HG03442 (cell line): ENCODE measurements around the gene DIP2A.

Experiments
- ATAC-seq: cut with Tn5 transposase; IDR thresholded peaks from one replicate; pipeline ENCODE4 v1.9.1; 2021; ENCODE audit warnings: mild to moderate bottlenecking, moderate library complexity; ENCODE audit not compliant: unreplicated experiment

The DIP2A gene, protein sequence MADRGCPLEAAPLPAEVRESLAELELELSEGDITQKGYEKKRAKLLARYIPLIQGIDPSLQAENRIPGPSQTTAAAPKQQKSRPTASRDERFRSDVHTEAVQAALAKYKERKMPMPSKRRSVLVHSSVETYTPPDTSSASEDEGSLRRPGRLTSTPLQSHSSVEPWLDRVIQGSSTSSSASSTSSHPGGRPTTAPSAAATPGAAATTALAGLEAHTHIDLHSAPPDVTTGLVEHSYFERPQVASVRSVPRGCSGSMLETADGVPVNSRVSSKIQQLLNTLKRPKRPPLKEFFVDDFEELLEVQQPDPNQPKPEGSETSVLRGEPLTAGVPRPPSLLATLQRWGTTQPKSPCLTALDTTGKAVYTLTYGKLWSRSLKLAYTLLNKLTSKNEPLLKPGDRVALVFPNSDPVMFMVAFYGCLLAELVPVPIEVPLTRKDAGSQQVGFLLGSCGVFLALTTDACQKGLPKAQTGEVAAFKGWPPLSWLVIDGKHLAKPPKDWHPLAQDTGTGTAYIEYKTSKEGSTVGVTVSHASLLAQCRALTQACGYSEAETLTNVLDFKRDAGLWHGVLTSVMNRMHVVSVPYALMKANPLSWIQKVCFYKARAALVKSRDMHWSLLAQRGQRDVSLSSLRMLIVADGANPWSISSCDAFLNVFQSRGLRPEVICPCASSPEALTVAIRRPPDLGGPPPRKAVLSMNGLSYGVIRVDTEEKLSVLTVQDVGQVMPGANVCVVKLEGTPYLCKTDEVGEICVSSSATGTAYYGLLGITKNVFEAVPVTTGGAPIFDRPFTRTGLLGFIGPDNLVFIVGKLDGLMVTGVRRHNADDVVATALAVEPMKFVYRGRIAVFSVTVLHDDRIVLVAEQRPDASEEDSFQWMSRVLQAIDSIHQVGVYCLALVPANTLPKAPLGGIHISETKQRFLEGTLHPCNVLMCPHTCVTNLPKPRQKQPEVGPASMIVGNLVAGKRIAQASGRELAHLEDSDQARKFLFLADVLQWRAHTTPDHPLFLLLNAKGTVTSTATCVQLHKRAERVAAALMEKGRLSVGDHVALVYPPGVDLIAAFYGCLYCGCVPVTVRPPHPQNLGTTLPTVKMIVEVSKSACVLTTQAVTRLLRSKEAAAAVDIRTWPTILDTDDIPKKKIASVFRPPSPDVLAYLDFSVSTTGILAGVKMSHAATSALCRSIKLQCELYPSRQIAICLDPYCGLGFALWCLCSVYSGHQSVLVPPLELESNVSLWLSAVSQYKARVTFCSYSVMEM (N-terminal part only)

DNA sequence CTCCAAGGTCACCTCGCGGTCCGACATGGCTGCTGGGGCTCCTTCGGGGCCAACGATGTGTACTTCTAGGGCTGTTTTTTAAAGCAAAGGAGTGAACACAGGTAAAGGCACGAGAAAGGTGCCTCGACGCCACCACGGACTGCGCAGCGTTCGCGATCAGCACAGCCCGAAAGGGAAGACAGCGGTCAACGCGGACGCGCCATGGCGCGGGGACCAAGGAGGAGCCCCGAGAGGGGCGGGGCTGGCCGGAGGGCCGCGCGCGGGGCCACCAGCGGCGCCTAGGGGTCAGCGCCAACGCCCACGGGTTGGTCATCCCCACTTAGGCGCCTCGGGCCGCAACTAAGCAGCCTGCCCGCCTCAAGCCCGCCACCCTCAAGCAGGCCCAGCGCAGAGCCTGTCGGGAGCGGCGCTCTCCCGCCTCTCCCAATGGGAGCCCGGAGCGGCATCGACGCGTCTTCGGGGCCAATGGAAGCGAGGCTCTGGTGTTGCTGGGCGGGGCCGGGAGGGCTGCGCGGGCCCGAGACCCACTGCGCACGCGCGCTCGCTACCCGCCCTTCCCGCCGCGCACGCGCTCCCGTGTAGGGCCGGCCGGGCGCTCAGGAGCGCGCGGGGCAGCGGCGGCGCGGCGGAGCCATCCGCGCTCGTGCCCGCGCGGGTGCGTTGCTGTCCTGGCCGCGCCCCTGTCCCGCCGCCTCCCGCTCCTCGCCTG, at the start of gene DIP2A:
TSS of gene DIP2A (plus strand) at position 577 of the 709 bp plus-strand sequence. CDS start 241 bp downstream, outside the sequence.
- ATAC-seq: peak; percentile 92

DNA sequence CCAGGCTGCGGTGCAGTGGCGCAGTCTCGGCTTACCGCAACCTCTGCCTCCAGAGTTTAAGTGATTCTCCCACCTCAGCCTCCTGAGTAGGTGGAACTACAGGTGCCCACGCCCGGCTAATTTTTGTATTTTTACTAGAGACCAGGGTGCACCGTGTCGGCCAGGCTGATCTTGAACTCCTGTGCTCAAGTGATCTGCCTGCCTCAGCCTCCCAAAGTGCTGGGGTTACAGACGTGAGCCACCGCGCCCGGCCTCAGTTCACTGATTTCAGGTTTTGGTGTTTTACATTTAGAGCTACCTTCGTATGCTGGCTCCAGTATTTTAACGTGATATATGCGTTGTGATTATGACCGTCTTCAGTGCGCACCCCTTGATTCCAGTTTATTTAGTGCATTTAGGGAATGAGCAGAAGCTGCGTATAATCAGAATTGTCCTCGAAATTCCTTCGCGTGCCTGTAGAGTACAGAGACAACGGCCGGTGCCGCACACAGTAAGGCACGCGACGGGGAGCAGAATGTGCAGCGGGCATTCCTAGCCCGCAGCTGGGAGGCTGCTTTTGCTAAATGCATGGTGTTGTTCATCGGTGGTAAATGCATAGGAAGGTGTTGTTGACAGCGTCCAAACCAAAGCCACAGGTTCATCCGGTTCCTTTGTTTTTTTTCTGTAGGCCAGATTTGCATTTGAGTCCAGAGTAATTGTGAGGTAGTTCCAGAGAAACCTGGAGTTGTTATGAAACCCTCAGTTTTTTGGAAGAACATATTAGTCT, 48.9 kb upstream of the DIP2A start:
- no peak for ATAC-seq

DNA sequence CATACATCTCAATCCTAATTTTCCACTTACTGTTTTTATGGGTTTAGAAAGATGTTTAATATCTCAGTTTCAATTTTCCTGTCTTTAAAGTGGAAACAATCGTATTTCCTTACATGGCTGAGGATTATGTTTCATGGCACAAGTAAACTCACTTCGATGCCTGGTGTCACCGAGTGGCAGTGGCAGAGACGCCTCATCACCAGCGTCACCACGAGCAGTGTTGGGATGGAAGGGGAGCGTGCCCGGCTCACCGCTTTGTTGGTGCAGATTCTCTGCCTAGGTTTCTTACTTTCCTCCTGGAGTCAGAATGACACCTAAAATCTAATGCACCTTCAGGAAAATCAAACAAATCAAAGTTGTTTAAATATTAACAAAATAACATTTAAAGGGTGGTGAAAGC, 48.2 kb upstream of the DIP2A start:
- ATAC-seq: no peak

DNA sequence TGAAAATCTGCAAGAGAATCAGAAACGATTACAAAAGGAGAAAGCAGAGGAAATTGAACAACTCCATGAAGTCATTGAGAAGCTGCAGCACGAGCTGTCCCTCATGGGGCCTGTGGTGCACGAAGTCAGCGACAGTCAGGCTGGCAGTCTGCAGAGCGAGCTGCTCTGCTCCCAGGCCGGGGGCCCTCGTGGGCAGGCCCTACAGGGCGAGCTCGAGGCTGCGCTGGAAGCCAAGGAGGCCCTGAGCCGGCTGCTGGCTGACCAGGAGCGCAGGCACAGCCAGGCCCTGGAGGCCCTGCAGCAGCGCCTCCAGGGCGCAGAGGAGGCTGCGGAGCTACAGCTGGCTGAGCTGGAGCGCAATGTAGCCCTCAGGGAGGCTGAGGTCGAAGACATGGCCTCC, 47.5 kb upstream of the DIP2A start:
- no peak for ATAC-seq

DNA sequence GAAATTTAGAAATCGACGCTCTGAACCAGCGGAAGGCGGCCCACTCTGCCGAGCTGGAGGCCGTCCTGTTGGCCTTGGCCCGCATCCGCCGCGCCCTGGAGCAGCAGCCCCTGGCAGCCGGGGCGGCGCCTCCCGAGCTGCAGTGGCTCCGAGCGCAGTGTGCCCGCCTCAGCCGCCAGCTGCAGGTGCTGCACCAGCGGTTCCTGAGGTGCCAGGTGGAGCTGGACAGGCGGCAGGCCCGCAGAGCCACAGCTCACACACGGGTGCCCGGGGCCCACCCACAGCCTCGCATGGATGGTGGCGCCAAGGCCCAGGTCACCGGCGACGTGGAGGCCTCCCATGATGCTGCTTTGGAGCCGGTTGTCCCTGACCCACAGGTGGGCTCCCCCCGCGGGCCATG, 47.0 kb upstream of the DIP2A start:
- ATAC-seq: no peak

DNA sequence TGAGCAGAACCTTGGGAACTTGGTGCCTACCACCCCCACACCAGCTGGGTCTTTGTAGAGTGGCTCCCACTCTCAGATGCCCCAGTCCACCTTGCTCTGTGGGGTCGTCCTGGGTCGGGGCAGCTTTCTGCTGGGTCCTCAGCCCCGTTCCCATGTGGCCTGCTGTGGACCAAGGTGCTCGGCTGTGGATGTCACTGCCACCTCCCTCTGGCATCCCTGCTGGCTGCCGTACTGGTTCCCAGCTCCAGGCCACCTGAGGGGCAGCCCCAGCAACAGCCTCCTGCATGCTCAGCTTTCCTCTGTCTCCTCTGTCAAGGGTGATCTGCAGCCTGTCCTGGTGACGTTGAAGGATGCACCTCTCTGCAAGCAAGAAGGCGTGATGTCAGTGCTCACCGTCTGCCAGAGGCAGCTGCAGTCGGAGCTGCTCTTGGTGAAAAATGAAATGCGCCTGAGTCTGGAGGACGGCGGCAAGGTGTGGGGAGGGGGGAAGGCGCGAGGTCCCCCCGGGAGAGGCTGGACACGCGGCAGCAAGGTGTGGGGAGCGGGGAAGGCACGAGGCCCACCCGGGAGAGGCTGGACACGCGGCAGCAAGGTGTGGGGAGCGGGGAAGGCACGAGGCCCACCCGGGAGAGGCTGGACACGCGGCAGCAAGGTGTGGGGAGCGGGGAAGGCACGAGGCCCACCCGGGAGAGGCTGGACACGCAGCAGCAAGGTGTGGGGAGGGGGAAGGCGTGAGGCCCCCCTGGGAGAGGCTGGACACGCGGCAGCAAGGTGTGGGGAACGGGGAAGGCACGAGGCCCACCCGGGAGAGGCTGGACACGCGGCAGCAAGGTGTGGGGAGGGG, 45.9 kb upstream of the DIP2A start:
- no peak for ATAC-seq

DNA sequence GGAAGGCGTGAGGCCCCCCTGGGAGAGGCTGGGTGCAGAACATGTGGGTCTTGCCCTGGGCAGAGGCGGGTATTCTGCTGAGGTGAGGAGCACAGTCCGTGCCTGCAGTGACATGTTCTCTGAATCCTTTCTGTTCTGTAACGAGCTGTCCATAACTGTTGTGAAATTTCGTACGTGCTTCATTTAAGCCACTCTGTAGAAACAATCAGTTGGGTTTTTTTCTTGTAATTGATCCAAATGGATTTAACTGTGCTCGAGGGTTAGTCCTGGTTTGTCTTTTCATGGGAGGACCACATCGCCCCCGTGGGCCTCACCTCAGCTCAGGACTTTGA, 45.4 kb upstream of the DIP2A start:
- no peak for ATAC-seq

DNA sequence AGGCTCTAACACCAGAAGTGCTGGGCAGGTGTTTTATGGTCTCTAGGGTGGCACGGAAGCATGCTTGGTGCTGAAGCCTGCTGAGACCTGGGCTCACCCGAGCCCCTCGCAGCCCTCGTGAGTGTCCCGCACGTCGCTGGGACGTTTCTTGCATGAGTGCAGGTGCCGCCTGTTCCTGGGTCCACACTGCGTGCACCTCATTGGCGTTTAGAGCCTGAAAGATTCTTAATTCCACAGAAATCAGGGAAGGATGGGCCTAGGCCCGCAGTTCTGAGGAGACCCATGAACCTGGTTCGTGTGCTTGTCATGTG, 43.8 kb upstream of the DIP2A start:
- no peak for ATAC-seq

DNA sequence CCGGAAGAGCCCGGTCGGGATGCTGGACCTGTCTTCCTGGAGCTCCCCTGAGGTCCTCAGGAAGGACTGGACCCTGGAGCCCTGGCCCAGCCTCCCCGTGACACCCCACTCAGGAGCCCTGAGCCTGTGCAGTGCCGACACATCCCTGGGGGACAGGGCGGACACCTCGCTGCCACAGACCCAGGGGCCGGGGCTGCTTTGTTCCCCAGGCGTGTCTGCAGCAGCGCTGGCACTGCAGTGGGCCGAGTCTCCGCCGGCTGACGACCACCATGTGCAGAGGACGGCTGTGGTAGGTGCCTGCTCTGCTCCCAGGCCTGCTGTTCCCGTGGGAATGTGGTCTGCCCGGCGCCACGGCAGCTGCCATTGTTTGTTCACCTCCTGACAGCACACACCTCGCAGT, 42.1 kb upstream of the DIP2A start:
- ATAC-seq: no peak

DNA sequence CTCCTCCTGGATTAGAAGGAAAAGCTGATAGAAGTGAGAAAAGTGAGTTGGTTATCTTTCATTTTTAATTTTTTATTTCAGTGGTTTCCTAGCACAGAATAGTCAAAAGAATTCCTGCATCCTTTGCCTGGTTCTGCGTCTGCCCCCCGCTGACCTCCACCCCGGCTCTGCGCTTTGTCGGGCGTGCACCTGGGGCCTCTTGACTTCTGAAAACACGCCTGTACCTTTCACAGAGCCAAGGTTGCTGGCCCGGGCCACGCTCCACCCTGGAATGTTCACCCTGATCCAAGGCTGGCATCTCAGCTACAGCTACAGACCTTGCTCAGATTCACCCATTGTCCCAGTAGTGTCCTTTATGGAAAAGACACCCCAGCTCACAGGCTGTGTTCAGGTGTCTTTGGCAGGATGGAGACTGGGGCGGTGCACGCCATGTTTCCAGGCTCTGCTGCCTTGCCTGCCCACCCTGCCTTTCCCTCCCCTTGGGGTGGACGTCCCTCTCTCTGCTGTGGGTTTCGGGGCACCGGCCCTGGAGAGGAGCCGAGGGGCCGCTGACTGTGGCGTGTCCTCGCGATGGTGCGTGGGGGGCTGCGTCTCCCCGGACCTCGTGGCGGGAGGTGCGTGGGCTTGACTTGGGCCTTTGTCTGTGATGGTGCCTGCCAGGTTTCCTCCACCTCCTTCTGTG, 40.3 kb upstream of the DIP2A start:
- ATAC-seq: no peak

DNA sequence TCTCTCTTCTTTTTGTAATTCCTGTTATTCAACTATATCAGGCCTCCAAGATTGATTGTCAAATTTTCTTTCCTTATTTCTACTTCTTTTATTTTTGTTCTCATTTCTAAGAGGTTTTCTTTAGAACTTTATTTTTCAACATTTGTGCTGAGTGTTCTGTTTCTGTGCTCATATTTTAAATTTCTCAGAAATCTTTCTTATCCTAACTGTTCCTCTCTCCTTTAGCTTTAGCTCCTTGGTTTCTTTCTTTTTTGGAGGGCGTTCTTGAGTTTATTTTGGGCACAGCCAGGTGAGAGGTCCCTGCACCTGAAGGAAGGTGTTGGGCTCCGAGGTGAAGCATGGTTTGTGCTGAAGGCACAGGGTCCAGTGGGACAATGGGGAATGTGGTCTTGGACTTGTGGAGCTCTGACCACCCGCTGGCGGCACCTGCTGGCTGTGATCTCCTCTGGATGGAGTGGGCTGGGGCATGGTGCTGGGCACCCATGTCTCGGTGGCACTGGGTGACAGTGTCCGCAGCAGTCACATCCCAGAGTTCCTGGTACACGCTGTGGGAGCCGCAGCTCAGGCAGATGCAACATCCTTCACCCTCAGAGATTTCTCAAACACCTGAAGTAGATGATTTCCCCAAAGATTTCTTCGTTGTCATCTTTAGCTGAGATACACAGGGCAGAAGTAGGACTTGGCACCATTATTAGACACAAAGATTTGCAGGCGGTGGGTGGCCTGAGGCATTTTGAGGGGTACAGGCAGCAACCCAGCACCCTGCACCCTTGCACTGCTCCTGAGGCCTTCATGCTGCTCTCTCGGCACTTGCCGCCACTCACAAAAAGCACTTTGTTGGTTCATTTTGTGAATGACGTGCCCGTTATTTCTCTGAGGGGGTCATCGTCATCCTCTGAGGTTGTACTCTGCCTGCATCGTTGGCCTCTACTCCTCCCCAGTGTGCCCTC, 38.2 kb upstream of the DIP2A start:
- no peak for ATAC-seq

DNA sequence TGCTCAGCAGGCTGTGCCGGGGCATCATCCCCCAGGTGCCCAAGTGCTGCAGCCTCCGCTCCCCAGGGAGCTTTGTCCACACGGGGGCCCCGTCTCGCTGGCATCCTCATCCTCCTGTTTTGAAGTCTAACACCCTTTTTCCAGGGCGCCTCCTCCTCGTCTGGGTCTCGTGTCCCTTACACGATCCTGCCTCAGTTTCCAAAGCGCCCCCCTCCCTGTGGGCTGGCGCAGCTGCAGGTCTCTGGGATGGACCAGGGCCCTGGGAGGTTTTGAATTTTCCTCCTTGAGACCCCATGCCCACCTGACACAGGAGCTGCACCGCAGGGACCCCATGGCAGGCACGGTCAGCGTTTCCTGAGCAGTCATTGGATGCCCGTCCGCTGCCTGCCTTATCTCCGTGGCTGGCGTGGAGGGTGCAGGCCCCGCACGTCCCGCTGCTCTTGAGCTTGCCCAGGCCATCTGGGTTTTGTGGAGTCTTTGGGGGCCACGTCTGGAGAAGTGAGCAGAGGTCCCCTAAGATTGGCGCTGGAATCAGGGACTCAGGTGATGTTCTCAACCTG, 37.4 kb upstream of the DIP2A start:
- ATAC-seq: no peak

DNA sequence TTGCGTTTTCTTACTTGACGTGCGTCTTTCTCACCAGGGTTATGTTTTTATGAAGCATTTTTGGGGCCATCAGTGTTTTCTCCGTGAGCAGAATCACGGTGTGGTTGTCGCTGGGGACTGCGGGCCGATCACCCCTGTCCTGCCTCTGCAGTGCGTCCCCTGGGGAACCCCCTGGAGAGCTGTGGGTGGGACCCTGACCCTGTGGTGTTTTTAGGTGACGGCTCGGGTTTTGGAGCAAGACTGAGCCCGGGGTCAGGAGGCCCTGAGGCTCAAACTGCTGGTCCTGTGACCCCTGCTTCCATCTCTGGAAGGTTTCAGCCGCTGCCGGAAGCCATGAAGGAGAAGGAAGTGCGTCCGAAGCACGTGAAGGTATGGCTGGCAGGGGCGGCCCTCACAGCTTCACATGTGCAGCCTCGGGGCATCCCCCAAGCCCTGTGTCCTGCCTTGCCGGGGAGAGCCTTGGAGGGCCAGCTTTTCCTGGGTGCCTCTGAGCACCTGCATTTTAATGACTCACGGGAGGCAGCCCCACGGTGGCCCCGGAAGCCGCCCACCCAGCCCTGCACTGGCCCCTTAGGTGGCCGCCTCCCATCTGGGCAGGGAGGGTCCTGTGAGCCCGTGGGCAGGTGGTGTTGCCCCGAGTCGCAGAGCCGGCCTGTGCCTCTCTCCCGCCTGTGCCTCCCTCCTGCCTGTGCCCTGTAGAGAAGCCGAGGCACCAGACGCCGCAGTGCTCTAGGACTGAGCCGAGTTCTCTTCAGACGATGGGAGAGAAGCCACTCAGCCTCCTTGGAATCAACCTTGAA, 36.7 kb upstream of the DIP2A start:
- ATAC-seq: no peak

DNA sequence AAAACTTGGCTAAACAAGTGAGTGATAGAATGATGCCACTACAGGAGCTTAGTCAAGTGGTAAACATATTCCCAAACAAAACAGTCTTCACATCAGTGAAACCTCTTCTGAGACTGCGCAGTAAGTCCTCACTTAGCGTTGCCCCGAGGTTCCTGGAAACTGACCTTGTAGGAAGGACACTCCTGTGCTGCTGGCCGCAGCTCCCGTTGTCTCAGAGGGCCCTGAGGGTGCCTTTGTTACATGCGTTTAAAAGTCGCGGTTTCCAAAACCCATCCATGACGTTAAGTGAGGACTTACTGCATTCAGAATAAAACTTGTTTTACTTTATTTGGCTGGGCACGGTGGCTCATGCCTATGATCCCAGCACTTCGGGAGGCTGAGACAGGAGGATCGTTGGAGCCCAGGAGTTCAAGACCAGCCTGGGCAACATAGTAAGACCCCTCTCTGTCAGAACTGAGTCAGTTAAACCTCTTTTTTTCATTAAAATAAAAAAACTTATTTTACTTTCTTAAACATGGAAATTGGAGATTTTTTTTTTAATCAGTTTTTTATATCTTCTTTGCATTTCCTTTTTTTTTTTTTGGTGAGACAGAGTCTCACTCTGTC, 36.0 kb upstream of the DIP2A start:
- no peak for ATAC-seq

DNA sequence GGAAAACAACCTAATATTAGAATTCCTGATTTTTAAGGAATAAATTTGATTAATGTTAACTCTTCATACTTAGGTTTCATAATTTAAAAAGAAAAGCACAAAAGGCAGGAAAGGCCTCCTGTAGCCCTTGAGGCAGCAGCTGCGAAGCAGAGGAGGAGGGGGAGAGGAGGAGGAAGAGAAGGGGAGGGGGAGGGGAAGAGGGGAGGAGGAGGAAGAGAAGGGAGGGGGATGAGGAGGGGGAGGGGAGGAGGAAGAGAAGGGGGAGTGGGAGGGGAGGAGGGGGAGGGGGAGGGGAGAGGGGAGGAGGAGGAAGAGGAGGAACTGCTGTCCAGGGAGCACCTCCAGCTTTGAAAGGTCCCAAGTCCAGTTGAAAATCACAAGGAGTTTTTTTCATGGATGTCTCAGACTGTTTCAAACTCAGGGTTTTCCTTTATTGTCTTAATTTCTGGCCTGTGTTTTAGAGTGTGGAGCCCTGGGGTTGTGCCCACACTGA, 35.1 kb upstream of the DIP2A start:
- no peak for ATAC-seq

DNA sequence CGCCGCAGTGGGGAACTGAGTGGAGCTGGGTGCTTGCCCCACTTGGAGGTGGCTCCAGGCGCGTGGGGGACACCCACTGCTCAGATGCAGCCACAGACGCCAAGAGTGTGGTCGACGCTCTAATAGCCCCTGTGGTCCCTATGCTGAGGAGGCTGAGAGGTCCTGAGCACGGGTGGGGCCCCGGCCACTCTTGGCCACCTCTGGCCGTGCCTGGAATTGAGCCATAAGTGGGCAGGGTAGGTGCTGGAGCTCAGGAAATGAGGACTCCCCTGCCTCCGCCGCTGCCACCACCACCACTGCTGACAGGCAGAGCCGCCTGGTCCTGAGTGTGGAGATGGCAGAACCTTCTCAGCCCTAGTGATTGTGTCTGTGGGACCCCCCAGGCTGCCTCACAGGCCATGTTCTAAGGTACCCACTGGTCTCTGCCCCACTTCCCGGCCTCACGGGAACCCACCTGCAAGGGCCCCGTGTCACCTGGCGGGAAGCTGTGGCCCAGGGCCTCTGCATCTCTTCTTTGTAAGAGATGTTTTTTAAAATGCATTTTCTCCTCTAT, 34.6 kb upstream of the DIP2A start:
- no peak for ATAC-seq
